Measurements from ENCODE around the gene ARAP1.

- TF ChIP-seq, protein P1, sequence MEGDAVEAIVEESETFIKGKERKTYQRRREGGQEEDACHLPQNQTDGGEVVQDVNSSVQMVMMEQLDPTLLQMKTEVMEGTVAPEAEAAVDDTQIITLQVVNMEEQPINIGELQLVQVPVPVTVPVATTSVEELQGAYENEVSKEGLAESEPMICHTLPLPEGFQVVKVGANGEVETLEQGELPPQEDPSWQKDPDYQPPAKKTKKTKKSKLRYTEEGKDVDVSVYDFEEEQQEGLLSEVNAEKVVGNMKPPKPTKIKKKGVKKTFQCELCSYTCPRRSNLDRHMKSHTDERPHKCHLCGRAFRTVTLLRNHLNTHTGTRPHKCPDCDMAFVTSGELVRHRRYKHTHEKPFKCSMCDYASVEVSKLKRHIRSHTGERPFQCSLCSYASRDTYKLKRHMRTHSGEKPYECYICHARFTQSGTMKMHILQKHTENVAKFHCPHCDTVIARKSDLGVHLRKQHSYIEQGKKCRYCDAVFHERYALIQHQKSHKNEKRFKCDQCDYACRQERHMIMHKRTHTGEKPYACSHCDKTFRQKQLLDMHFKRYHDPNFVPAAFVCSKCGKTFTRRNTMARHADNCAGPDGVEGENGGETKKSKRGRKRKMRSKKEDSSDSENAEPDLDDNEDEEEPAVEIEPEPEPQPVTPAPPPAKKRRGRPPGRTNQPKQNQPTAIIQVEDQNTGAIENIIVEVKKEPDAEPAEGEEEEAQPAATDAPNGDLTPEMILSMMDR (IDR thresholded peaks at IDR 0.05) = no peak
- no peak for TF ChIP-seq POLR2AphosphoS5 (IDR thresholded peaks at IDR 0.05)
These were observed 79.5 kb downstream of the ARAP1 start for GRCh38 chr11:72672597-72673238.
